ENCODE measurements around the gene FAAH2. TPM values are rescaled to one million over a fixed set of nuclear protein-coding genes. Genes with fewer than 3 reads are reported as not detected.

Gene FAAH2
- total RNA-seq, 1 experiment from 2014 or later, result 6.4 TPM

- no peaks in the 10 kb centered on the region for H3K27me3 Mint-ChIP-seq (ENCODE audit: low read depth)
- H3K9ac ChIP-seq (ENCODE audit: extremely low read depth, insufficient read length, low read length), result no peak overlapping the region
- no peak overlapping the region for H3K4me3 Mint-ChIP-seq
- no peak overlapping the region for H2AK5ac ChIP-seq (ENCODE audit: insufficient read length, low read length)
- H3K36me3 Mint-ChIP-seq (ENCODE audit: insufficient read depth in 1 of 3, low read depth in 3 of 3), result peaks cover 8 to 18% (median 9%) of the 10 kb centered on the region in 3 experiments
- no peaks in the 10 kb centered on the region for H3K79me2 ChIP-seq (ENCODE audit: insufficient read depth, low read length)
- H3K18ac ChIP-seq (ENCODE audit: insufficient read length, low read depth, low read length), result no peak overlapping the region
- H3K4me2 ChIP-seq (ENCODE audit: insufficient read depth, insufficient read length, low read length), result no peak overlapping the region
- H4K91ac ChIP-seq (ENCODE audit: insufficient read length, low read depth, low read length), result no peak overlapping the region
- TF ChIP-seq CTCF (conservative IDR thresholded peaks at IDR 0.05), result no peak
- no peaks in the 10 kb centered on the region; the same call in 1 of the 2 replicates for H3K4me1 ChIP-seq (ENCODE audit: insufficient read depth, low read length)
- no peak overlapping the region for H2BK120ac ChIP-seq (ENCODE audit: low read depth, low read length, poor library complexity, severe bottlenecking)
- no peak overlapping the region for H2BK12ac ChIP-seq (ENCODE audit: insufficient read length, low read depth, low read length)
- H3K27ac ChIP-seq (ENCODE audit: insufficient read length, low read depth, low read length), result no peak overlapping the region
- no peak for DNase-seq
- H3T11ph ChIP-seq (ENCODE audit: low read length), result no peak overlapping the region
- H3K4me1 Mint-ChIP-seq, result peaks cover 0 to 5% of the 10 kb centered on the region in 2 experiments; a peak in 1 of 4 replicates
- no peaks in the 10 kb centered on the region for H3K79me1 ChIP-seq (ENCODE audit: insufficient read depth, low read depth, low read length, poor library complexity, severe bottlenecking)
- no peak overlapping the region for H4K8ac ChIP-seq (replicated peaks; ENCODE audit: insufficient read length, low read depth, low read length)
- H3K23me2 ChIP-seq (ENCODE audit: insufficient read length, low read depth, low read length, poor library complexity, severe bottlenecking), result no peaks in the 10 kb centered on the region
- no peak overlapping the region for H3K4ac ChIP-seq (ENCODE audit: low read depth, low read length)
- no peaks in the 10 kb centered on the region for H3K27me3 ChIP-seq (ENCODE audit: insufficient read depth, low read length)
- H3K23ac ChIP-seq (ENCODE audit: insufficient read length, low read depth, low read length), result no peak overlapping the region
- peaks cover 9% of the 10 kb centered on the region for H3K9me3 ChIP-seq (ENCODE audit: control insufficient read depth, low read depth, low read length)
- no peak overlapping the region for H3K27ac Mint-ChIP-seq
- no peak overlapping the region for H2BK5ac ChIP-seq (ENCODE audit: insufficient read length, low read length)
- H2BK20ac ChIP-seq (ENCODE audit: low read depth, low read length, poor library complexity, severe bottlenecking), result no peak overlapping the region
- H3K9me3 Mint-ChIP-seq, result peaks cover 54 to 64% of the 10 kb centered on the region in 2 experiments
- H3K56ac ChIP-seq (ENCODE audit: insufficient read length, low read depth, low read length), result no peak overlapping the region
- no peak overlapping the region for H2AFZ ChIP-seq (ENCODE audit: low read length)
- no peak overlapping the region for H3K14ac ChIP-seq (ENCODE audit: insufficient read depth, low read length)
- no peak overlapping the region for H4K5ac ChIP-seq (ENCODE audit: insufficient read length, low read depth, low read length)
- no peaks in the 10 kb centered on the region for H4K20me1 ChIP-seq (ENCODE audit: control insufficient read depth, insufficient read depth, insufficient read length)
- H2BK15ac ChIP-seq (ENCODE audit: low read depth, low read length), result no peak overlapping the region
- WGBS (ENCODE audit: extremely low coverage, insufficient read length, low lambda C conversion rate), result no CpG with 5 or more reads among the region's 1 CpG
Measured at GRCh38 chrX:57289089-57289488, 2.6 kb downstream of the FAAH2 start.

Data from H9 (cell line).